GM23338 (cell line): ENCODE data around the gene ZBTB42. TPM values are rescaled to one million over a fixed set of nuclear protein-coding genes. Genes with fewer than 3 reads are reported as not detected.
A peak's percentile ranks its signal among the peaks of the same experiment; 100 is the strongest.

Source experiments
- ATAC-seq: fragments of 200-7000 bp; cut with Tn5 transposase; 3 replicates; pipeline ENCODE4 v1.9.1; 2020
- DNase-seq: peaks from one replicate; pipeline ENCODE4 v3.0.0-alpha.2; 2015; ENCODE audit warnings: low spot score
- H2AFZ ChIP-seq: fragments of 200-600 bp; sonication (generic); 2 replicates; pipeline ENCODE4 v1.8.0; 2016; ENCODE audit warnings: antibody characterized with exemption, mild to moderate bottlenecking, moderate library complexity
- H3F3A ChIP-seq: fragments of 200-600 bp; sonication (generic); replicated peaks from 2 replicates; pipeline ENCODE4 v1.8.0; 2017; ENCODE audit warnings: antibody characterized with exemption, mixed run types, low read depth
- H3K27ac ChIP-seq: fragments of 200-600 bp; sonication (generic); 2 replicates; pipeline ENCODE4 v1.6.1; 2016; ENCODE audit warnings: low read depth
- H3K27me3 ChIP-seq: fragments of 200-600 bp; sonication (generic); 2 replicates; pipeline ENCODE4 v1.8.0; 2016; ENCODE audit warnings: mild to moderate bottlenecking, mixed run types, moderate library complexity; ENCODE audit not compliant: insufficient read depth
- H3K36me3 ChIP-seq: fragments of 200-600 bp; sonication (generic); 2 replicates; pipeline ENCODE4 v1.8.0; 2016; ENCODE audit warnings: mild to moderate bottlenecking; ENCODE audit not compliant: insufficient read depth
- H3K4me1 ChIP-seq: fragments of 200-600 bp; sonication (generic); 2 replicates; pipeline ENCODE4 v1.8.0; 2016; ENCODE audit warnings: mild to moderate bottlenecking, moderate library complexity; ENCODE audit not compliant: insufficient read depth
- H3K4me2 ChIP-seq: fragments of 200-600 bp; sonication (generic); 2 replicates; pipeline ENCODE4 v1.7.1; 2017; ENCODE audit warnings: mixed run types
- H3K4me3 ChIP-seq: fragments of 200-600 bp; sonication (generic); 2 replicates; pipeline ENCODE4 v1.6.1; 2016; ENCODE audit warnings: mixed run types
- H3K79me2 ChIP-seq: fragments of 200-600 bp; sonication (generic); replicated peaks from 2 replicates; pipeline ENCODE4 v1.8.0; 2017; ENCODE audit warnings: mild to moderate bottlenecking; ENCODE audit not compliant: insufficient read depth
- H3K9me2 ChIP-seq: fragments of 200-600 bp; sonication (generic); 2 replicates; pipeline ENCODE4 v1.8.0; 2017; ENCODE audit not compliant: insufficient read depth
- H4K20me1 ChIP-seq: fragments of 200-600 bp; sonication (generic); replicated peaks from 2 replicates; pipeline ENCODE4 v1.8.0; 2017; ENCODE audit warnings: mild to moderate bottlenecking; ENCODE audit not compliant: insufficient read depth
- H3K27ac Mint-ChIP-seq: 2 replicates; pipeline ENCODE4 v1.8.0; 2020; ENCODE audit warnings: inconsistent platforms, mild to moderate bottlenecking, moderate library complexity, mixed read lengths
- H3K27me3 Mint-ChIP-seq: 3 replicates; pipeline ENCODE4 v1.8.0; 2022; ENCODE audit warnings: low read depth, mild to moderate bottlenecking, moderate library complexity, mixed read lengths, inconsistent platforms; ENCODE audit not compliant: insufficient read depth, poor library complexity
- H3K36me3 Mint-ChIP-seq: 3 replicates; pipeline ENCODE4 v1.8.0; 2021; ENCODE audit warnings: low read depth, mild to moderate bottlenecking, inconsistent platforms, moderate library complexity, mixed read lengths
- H3K4me1 Mint-ChIP-seq: 3 replicates; pipeline ENCODE4 v1.8.0; 2020; ENCODE audit warnings: mild to moderate bottlenecking, inconsistent platforms, mixed read lengths
- H3K4me3 Mint-ChIP-seq: 3 replicates; pipeline ENCODE4 v1.8.0; 2021; ENCODE audit warnings: moderate library complexity, mild to moderate bottlenecking, inconsistent platforms, mixed read lengths
- H3K9me3 Mint-ChIP-seq: 3 replicates; pipeline ENCODE4 v1.8.0; 2020; ENCODE audit warnings: moderate library complexity, mild to moderate bottlenecking, inconsistent platforms, mixed read lengths
- CREB1 ChIP-seq: fragments of 250-450 bp; sonication (Bioruptor Pico); IDR thresholded peaks from 2 replicates; pipeline ENCODE4 v1.5.0; 2020; ENCODE audit warnings: low read depth, mild to moderate bottlenecking, moderate library complexity
- ETS1 ChIP-seq: IDR thresholded peaks from 2 replicates; pipeline ENCODE4 v1.6.1; 2016; ENCODE audit warnings: antibody characterized with exemption
- EZH2 ChIP-seq: fragments of 200-600 bp; sonication (generic); IDR thresholded peaks from one replicate; pipeline ENCODE4 v1.8.0; 2017; ENCODE audit warnings: antibody characterized with exemption, mild to moderate bottlenecking, low read depth; ENCODE audit not compliant: unreplicated experiment
- NANOG ChIP-seq: IDR thresholded peaks from 2 replicates; pipeline ENCODE4 v1.6.1; 2016; ENCODE audit warnings: antibody characterized with exemption, borderline replicate concordance
- POLR2AphosphoS5 ChIP-seq: IDR thresholded peaks from 2 replicates; pipeline ENCODE4 v1.6.1; 2016; ENCODE audit warnings: antibody characterized with exemption, low read depth
- REST ChIP-seq: IDR thresholded peaks from one replicate; pipeline ENCODE4 v1.6.1; 2018; ENCODE audit warnings: antibody characterized with exemption; ENCODE audit not compliant: unreplicated experiment
- STAT1 ChIP-seq: IDR thresholded peaks from one replicate; pipeline ENCODE4 v1.6.1; 2016; ENCODE audit warnings: antibody characterized with exemption; ENCODE audit not compliant: unreplicated experiment
- ZNF114 ChIP-seq: fragments of 250-450 bp; sonication (Bioruptor Pico); IDR thresholded peaks from 2 replicates; pipeline ENCODE4 v1.5.0; 2020; ENCODE audit warnings: mild to moderate bottlenecking, moderate library complexity
- ZNF331 ChIP-seq: fragments of 250-450 bp; sonication (Bioruptor Pico); IDR thresholded peaks from 2 replicates; pipeline ENCODE4 v1.5.0; 2020; ENCODE audit warnings: low read depth, mild to moderate bottlenecking, moderate library complexity
- ZNF462 ChIP-seq: fragments of 250-450 bp; sonication (Bioruptor Pico); IDR thresholded peaks from 2 replicates; pipeline ENCODE4 v1.5.0; 2020; ENCODE audit warnings: mild to moderate bottlenecking, moderate library complexity
- polyA plus RNA-seq: library from polyadenylated mRNA; unstranded; fragments of >200 nt; fragmentation: Nextera tagmentation; extraction: Ambion mirVana; gene quantifications from 2 replicates; pipeline ENCODE4 v1.2.1, GENCODE V29; 2016
- total RNA-seq: library from RNA; depleted of rRNA; stranded (reverse); fragments of >200 nt; shearing (Covaris generic); gene quantifications from 2 replicates; pipeline ENCODE4 v1.2.3, GENCODE V29; 2014

Gene ZBTB42
- total and polyA plus RNA-seq, 2 experiments from 2014 or later: 0.70 to 4.4 TPM

GRCh38 chr14:104753528-104754212 is 47.2 kb upstream of the ZBTB42 start:
- H4K20me1 ChIP-seq: peaks cover 11% of the 10 kb centered on the region
- H3K79me2 ChIP-seq: peaks cover 35% of the 10 kb centered on the region
- Mint-ChIP-seq H3K36me3 (peaks cover 57% of the 10 kb centered on the region), H3K27ac (peak overlapping the region; percentile 79), H3K4me3 (peak overlapping the region; percentile 86), H3K4me1 (peaks cover 17% of the 10 kb centered on the region), H3K27me3 (peaks cover 29% of the 10 kb centered on the region), H3K9me3 (peaks cover 27% of the 10 kb centered on the region)
- H3K4me3 ChIP-seq: peak overlapping the region; percentile 93
- H3K4me1 ChIP-seq: peaks cover 6% of the 10 kb centered on the region; the same call in 1 of the 2 replicates
- no peaks in the 10 kb centered on the region for H3K9me2 ChIP-seq
- H3K27me3 ChIP-seq: no peaks in the 10 kb centered on the region
- TF ChIP-seq ZNF114 (no peak), ZNF331 (CRISPR knock-in tag) (no peak), ETS1 (no peak), POLR2AphosphoS5 (no peak), STAT1 (no peak), NANOG (no peak), REST (no peak), EZH2 (no peak), CREB1 (no peak)
- peak overlapping the region; percentile 86; the same call in 1 of the 2 replicates for H3K27ac ChIP-seq
- peak overlapping the region; percentile 99 for H3K4me2 ChIP-seq
- ATAC-seq (peak; percentile 4), DNase-seq (peak; percentile 44)
- H2AFZ ChIP-seq: no peak overlapping the region
- H3F3A ChIP-seq: no peaks in the 10 kb centered on the region
- peaks cover 5% of the 10 kb centered on the region; the same call in 1 of the 2 replicates for H3K36me3 ChIP-seq

- Mint-ChIP-seq H3K9me3 (peaks cover 25% of the 10 kb centered on the region), H3K4me1 (peaks cover 14% of the 10 kb centered on the region), H3K27me3 (peaks cover 27% of the 10 kb centered on the region), H3K36me3 (peaks cover 62% of the 10 kb centered on the region), H3K27ac (peak overlapping the region; percentile 79; the same call in 1 of the 2 replicates), H3K4me3 (peak overlapping the region; percentile 86)
- no peak overlapping the region for H2AFZ ChIP-seq
- H3K9me2 ChIP-seq: no peaks in the 10 kb centered on the region
- no peak for DNase-seq
- peaks cover 11% of the 10 kb centered on the region for H4K20me1 ChIP-seq
- peak overlapping the region; percentile 93 for H3K4me3 ChIP-seq
- no peaks in the 10 kb centered on the region for H3F3A ChIP-seq
- peaks cover 6% of the 10 kb centered on the region; the same call in 1 of the 2 replicates for H3K4me1 ChIP-seq
- peak overlapping the region; percentile 99 for H3K4me2 ChIP-seq
- peaks cover 5% of the 10 kb centered on the region; the same call in 1 of the 2 replicates for H3K36me3 ChIP-seq
- H3K27me3 ChIP-seq: no peaks in the 10 kb centered on the region
- H3K27ac ChIP-seq: no peak overlapping the region
- no peak for ATAC-seq
- H3K79me2 ChIP-seq: peaks cover 39% of the 10 kb centered on the region
- TF ChIP-seq EZH2 (no peak), ZNF331 (CRISPR knock-in tag) (no peak), ZNF462 (no peak)
Measured at GRCh38 chr14:104754213-104754851, 46.6 kb upstream of the ZBTB42 start.
